HG03039 (cell line): Measurements from ENCODE around the gene CHSY1.
"Not testable (repeated sequence)": the region's sequence is repeated elsewhere in the genome, so short reads cannot be mapped to it uniquely, and the experiment has no call there.

Source experiments
- ATAC-seq: cut with Tn5 transposase; IDR thresholded peaks from one replicate; pipeline ENCODE4 v1.9.1; 2021; ENCODE audit warnings: mild to moderate bottlenecking, moderate library complexity; ENCODE audit not compliant: unreplicated experiment

The CHSY1 gene, protein sequence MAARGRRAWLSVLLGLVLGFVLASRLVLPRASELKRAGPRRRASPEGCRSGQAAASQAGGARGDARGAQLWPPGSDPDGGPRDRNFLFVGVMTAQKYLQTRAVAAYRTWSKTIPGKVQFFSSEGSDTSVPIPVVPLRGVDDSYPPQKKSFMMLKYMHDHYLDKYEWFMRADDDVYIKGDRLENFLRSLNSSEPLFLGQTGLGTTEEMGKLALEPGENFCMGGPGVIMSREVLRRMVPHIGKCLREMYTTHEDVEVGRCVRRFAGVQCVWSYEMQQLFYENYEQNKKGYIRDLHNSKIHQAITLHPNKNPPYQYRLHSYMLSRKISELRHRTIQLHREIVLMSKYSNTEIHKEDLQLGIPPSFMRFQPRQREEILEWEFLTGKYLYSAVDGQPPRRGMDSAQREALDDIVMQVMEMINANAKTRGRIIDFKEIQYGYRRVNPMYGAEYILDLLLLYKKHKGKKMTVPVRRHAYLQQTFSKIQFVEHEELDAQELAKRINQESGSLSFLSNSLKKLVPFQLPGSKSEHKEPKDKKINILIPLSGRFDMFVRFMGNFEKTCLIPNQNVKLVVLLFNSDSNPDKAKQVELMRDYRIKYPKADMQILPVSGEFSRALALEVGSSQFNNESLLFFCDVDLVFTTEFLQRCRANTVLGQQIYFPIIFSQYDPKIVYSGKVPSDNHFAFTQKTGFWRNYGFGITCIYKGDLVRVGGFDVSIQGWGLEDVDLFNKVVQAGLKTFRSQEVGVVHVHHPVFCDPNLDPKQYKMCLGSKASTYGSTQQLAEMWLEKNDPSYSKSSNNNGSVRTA

DNA sequence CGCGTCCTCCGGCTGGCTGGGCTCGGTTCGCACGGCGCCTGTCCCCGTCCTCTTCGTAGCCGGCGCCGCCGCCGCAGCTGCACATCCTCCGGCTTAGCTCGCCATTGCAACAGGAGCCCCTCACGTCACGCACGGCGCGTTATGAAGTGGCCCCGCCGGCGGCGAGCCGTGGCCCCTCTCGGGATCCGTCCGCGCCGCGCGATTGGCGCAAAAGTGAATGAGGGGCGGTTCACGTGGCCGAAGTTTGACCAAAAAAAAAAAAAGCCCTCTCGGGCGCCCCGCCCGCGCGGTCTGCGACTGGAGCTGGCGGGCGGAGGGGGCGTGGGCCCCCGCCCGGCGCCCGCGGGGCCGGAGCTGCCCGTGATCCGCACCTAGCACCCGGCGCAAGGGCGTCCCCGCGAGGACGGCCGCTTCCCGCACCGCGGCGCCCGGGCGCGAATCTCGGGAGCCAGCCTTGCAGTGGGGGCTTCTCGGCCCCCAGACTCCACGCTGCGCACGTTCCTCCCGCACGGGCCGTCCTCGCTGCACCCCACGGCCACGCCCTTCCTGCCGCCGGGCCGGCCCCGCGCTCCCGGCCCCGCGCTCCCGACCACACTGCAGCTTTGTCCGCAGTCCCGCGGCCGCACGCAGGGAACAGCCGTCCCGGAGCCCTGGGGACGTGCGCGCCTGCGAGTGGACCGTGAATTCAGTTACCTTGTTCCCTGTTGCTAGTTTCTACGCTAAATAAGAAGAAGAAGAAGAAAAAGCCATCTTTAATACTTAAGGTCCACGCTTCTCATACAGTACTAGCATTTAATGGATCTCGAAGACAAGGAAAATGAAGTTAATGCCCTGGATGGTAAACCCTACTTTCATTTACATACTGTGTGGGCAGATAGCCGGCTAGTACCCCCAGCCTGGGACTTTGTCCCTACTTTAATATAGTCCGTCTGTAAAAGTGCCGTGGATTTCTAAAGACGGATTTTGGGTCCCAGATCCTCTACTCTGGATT, at the start of gene CHSY1:
Gene CHSY1, minus strand, starts transcription at position 219 of the 991 bp plus-strand sequence. CDS start 592 bp downstream, outside the sequence.
- ATAC-seq: peak; percentile 58

DNA sequence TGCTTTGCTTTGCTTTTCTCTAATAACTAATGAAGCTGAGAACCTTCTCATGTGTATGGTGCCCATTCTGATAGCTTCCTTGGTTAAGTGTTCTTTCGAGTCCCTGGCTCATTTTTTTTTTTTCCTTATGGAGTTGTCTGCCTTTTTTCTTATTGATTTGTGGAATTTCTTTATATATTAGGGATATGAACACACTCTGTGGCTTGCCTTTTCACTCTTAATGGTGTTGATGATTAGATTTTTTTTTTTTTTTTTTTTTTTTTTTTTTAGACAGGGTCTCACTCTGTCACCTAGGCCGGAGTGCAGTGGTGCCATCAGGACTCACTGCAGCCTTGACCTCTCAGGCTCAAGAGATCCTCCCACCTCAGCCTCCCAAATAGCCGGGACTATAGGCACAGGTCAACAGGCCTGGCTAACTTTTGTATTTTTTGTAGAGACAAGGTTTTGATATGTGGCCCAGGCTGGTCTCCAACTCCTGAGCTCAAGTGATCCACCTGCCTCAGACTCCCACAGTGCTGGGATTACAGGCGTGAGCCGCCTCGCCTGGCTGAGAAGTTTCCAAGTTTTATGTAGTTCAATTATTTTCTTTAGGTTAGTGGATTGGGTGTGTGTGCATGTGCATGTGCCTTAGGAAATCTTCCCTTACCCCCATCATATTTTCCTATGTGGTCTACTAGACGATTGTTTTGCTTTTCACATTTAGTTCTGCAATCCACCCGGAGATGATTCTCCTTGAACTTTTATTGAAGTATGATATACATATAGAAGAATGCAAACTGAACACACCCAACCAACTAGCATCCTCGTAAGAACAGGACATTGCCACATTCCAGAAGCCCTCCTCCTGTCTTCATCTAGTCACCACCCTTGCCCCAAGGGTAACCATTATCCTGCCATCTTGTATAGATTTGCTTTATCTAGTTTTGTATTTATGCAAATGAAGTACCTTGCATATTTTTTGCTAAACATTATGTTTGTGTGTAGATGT, 44.9 kb upstream of the CHSY1 start:
- ATAC-seq: no peak

- ATAC-seq: no peak
These were observed 43.8 kb upstream of the CHSY1 start for GRCh38 chr15:101295607-101296161.

DNA sequence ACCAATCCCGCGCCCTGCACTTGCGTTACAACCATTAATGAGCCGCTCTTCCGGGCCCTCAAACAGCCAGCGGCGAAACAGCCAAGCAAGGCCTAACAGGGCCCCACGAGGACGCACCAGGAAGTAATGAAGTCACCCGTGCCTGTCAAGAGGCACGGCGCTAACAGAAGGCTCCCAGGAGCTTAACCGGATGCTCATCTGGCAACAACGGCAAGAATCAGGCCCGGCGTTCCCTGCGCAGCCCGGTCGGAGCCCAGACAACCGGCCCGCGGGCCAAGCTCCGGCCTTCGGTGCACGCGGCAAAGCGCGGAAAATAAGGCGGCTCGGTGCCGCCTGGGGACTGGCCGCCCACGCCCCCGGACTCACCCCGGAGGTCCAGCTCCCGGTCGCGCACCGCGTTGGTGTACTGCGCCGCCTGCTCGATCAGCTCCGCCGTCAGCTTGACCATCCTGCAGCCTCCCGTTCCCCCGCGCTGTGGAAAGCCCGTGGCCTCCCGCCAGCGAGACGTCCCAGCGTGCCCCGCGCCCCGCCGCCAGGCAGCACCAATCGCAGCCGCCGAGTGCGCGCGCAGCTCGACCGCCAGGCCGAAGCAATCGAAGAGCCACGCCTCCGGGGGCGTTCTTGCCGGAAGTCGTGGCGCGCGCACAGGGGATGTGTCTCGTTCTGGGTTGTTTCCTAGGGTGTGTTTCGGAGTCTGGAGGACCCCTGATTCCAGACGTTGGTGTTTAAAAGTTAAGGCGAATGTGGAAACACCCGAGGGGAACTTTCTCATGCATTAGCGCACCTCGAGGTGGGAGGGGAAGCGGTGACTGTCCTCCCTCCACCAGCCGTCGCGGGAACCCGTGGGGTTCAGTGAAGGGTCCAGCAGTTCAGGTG, 43.1 kb upstream of the CHSY1 start, which contains the start of gene SNRPA1:
Gene SNRPA1, minus strand, starts transcription at position 518 of the 876 bp plus-strand sequence. Its CDS starts 70 bp downstream, at position 448.
- ATAC-seq: peak; percentile 83

GRCh38 chr15:101293122-101293521, 41.3 kb upstream of the CHSY1 start:
- no peak for ATAC-seq

GRCh38 chr15:101288905-101289513, 37.2 kb upstream of the CHSY1 start:
- ATAC-seq: no peak

GRCh38 chr15:101287342-101287741, 35.5 kb upstream of the CHSY1 start:
- ATAC-seq: not testable (repeated sequence)

DNA sequence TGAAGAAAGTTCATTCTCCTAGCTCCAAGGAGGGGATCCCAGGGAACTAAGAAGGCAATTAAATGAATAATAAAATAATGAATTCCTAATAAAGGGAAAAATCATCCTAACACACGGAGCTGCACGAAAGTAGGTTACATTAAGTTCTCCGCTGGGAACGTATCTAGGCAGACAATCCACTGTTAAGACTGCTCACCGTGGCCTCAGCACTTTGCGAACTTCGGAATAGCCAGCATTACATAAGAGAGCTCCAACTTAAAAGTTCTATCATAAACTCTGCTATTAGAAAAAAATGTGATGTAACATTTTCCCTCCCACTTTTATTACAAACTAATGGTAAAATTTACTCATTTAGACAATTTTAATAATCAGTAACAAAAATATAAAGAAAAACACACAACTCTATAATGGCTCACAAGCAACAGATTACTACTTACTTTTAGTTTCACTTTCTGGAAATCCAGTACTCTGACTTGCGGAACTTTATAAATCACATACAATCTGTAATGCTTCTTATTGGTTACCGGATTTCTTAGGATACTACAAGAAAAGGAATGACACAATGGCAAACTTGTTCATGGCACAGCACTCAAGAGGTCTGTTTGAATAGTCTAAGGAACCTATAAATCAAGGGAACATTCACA, 34.7 kb upstream of the CHSY1 start:
- no peak for ATAC-seq

DNA sequence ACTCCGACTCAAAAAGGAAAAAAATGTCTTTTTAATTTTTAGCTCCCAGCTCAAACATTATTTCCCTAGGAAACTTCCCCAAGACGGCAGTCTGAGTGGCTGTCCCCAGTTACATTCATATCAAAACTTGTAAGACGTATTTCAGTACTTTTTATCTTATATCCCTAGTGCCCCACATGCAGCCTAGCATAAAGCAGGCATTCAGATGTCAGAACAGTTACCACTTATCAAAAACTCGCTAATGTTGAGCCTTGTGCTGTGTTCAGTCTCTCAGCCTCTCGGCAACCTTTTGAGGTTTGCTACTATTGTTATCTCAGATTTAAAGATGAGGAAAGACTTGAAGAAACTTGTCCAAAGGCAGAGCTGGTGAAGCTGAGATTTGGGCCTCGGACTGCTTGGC, 32.1 kb upstream of the CHSY1 start:
- ATAC-seq: no peak

- ATAC-seq: no peak
These were observed 28.2 kb upstream of the CHSY1 start for GRCh38 chr15:101280007-101280406.

DNA sequence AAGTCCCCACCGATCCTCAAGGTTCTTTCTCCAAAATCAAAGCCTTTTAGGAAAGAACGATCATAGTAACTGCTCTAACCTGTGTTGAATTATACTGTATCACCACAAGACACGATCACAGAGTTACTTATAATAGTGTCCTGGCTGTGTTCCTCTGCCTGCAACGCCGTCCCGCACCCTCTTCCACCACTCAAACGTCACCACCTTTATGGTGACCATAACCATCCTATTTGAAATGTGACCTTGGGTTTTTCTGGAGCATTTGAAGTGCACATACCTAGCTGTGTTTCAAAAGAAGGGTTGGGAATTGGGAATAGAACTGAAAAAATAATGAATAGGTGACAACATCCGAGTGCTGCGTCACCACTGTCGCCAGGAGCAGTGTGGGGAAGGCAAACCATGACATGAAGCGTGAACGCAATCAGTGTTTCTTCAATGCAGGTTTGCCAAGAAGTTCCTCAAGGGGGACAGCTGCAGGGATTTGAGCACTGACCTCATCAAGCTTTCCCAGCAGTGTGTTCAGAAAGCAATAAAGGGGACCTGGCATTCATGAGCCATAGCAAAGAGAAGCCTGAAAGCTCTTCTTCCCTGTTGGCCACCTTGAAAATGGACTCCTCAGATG, 26.2 kb upstream of the CHSY1 start:
- no peak for ATAC-seq

- ATAC-seq: peak; percentile 84
These were observed 25.4 kb upstream of the CHSY1 start, which contains the start of gene SELENOS for GRCh38 chr15:101277038-101277822. TSS of gene SELENOS (minus strand) at chr15:101277485. CDS start at chr15:101277417, 68 bp downstream.

DNA sequence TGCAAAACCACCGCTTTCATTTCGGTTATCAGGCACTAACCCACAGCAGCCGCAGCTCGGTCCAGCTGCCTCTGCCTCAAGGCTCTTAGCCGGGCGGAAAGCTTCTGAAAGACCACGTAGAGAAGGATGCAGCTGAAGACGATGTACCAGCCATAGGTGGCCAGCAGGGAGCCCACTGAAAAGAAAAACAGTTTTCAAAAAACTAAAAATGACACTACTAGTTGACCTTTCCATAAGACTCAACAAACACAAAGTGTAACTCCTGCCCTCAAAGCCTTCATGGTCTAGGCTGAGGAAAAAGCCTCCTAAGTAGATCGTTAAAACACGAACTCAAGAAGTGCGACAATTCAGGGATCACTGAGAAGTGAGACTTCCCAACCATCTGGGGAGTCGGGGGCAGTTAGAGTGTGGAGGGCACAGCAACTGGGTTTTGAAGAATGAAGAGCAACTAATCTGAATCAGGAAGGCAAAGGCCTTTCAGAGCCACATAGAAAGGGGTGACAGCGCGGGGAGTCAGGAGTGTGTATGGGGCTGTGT, 24.7 kb upstream of the CHSY1 start:
- ATAC-seq: no peak

GRCh38 chr15:101275018-101275417, 23.2 kb upstream of the CHSY1 start:
- no peak for ATAC-seq

DNA sequence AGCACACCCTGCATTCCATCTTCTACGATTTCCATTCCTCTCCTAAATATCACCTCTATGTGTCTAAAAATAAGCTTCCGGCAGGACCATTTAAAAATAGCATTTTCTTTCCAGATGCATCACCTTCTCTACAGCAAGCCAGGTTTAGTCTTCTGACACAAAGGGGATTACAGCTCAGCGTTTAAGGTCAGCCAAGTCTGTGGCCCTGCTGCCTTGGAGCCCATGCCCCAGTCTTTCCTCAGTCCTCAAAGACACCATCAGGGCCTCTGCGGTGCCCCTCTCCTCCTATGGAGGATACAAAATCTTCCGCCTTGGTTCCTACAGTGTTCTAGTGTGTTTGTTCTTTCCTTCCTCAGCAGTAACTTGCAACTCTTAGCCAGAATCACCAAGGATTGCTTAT, 21.7 kb upstream of the CHSY1 start:
- ATAC-seq: no peak

DNA sequence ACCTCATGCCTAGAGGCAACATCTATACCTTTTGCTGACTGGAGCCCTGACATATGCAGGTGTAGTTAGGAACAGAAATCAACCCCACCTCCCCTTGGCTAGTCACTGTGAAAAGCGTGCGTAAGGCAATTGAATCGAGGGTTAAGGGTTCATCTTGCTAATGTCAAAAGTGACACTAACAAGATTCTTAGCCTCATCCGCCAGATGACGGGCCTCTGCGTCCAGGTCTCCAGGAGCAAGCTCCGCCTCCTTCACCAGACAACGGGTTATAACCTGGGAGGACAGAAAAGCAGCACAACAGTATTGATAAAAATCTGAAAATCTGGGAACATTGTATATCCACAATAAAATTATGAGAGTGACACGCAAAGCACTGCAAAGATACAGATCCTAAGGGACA, 20.7 kb upstream of the CHSY1 start:
- no peak for ATAC-seq
